ENCODE data around the gene MRGPRX3. TPM values are rescaled to one million over a fixed set of nuclear protein-coding genes. Genes with fewer than 3 reads are reported as not detected.
A peak's percentile ranks its signal among the peaks of the same experiment; 100 is the strongest.
"Not testable (repeated sequence)": the region's sequence is repeated elsewhere in the genome, so short reads cannot be mapped to it uniquely, and the experiment has no call there.

MRGPRX3 gene
- total RNA-seq, 1 experiment from 2014 or later: not detected

- DNase-seq: peak; percentile 16
- no peaks in the 10 kb centered on the region for H3K79me2 ChIP-seq (ENCODE audit: low read length)
- H3K9me3 ChIP-seq (ENCODE audit: low read length): no peaks in the 10 kb centered on the region
- no TSS peak for BruUV-seq (replicated peaks)
- no peak overlapping the region for H3K4me2 ChIP-seq (ENCODE audit: low read length)
- H3K27me3 ChIP-seq (ENCODE audit: low read length): peaks cover 24% of the 10 kb centered on the region
- no peaks in the 10 kb centered on the region for H3K36me3 ChIP-seq (ENCODE audit: low read depth, low read length)
- no peak for ATAC-seq
- TF ChIP-seq CTCF (conservative IDR thresholded peaks at IDR 0.05; ENCODE audit: low read depth, low read length) (no peak), EZH2 (IDR thresholded peaks at IDR 0.05; ENCODE audit: low read length, unreplicated experiment) (no peak), EZH2phosphoT487 (IDR thresholded peaks at IDR 0.05; ENCODE audit: borderline replicate concordance, low read length) (no peak)
- no peak overlapping the region for H2AFZ ChIP-seq (ENCODE audit: low read length)
- H3K9me2 ChIP-seq (replicated peaks; ENCODE audit: low read length): no peaks in the 10 kb centered on the region
- peaks cover 12% of the 10 kb centered on the region for H3K4me1 ChIP-seq (ENCODE audit: insufficient read depth, low read length)
- no peak overlapping the region for H3K4me3 ChIP-seq (ENCODE audit: low read length)
- intact Hi-C loops (cut with micrococcal nuclease): no loop called here
- H4K20me1 ChIP-seq (ENCODE audit: low read length): no peaks in the 10 kb centered on the region
- ChIA-PET POLR2A (ENCODE audit: unreplicated experiment) (no interaction called here), CTCF (no interaction called here)
- no peak overlapping the region for H3K9ac ChIP-seq (ENCODE audit: low read length)
- no peak overlapping the region for H3K27ac ChIP-seq (ENCODE audit: low read length)
- no peaks in the 10 kb centered on the region for H3F3A ChIP-seq (ENCODE audit: low read length, unreplicated experiment)
These were observed 21.4 kb upstream of the MRGPRX3 start for GRCh38 chr11:18111005-18111404.

GRCh38 chr11:18115360-18116127, 16.8 kb upstream of the MRGPRX3 start:
- H3K79me2 ChIP-seq (ENCODE audit: low read length): no peaks in the 10 kb centered on the region
- no peaks in the 10 kb centered on the region for H3K36me3 ChIP-seq (ENCODE audit: low read depth, low read length)
- no peaks in the 10 kb centered on the region for H3K4me1 ChIP-seq (ENCODE audit: insufficient read depth, low read length)
- ChIA-PET POLR2A (ENCODE audit: unreplicated experiment) (interaction anchor here (0.6 kb wide), 2 partner anchors 12 to 17 kb away, joined by 3 read pairs; no protein-coding TSS in a partner anchor), CTCF (interaction anchor here (0.6 to 1.8 kb wide), 3 partner anchors 11 to 158 kb away, joined by 3 to 7 read pairs (median 5); no protein-coding TSS in a partner anchor)
- BruUV-seq (replicated peaks): no TSS peak
- H3K9me2 ChIP-seq (replicated peaks; ENCODE audit: low read length): no peaks in the 10 kb centered on the region
- no peaks in the 10 kb centered on the region for H3F3A ChIP-seq (ENCODE audit: low read length, unreplicated experiment)
- DNase-seq: peak; percentile 75
- peak overlapping the region; percentile 21; the same call in 1 of the 2 replicates for H3K4me2 ChIP-seq (ENCODE audit: low read length)
- peaks cover 28% of the 10 kb centered on the region for H3K27me3 ChIP-seq (ENCODE audit: low read length)
- peak; percentile 97 for ATAC-seq
- no peak overlapping the region for H3K27ac ChIP-seq (ENCODE audit: low read length)
- H2AFZ ChIP-seq (ENCODE audit: low read length): no peak overlapping the region
- H3K9ac ChIP-seq (ENCODE audit: low read length): no peak overlapping the region
- H3K9me3 ChIP-seq (ENCODE audit: low read length): no peaks in the 10 kb centered on the region
- H3K4me3 ChIP-seq (ENCODE audit: low read length): no peak overlapping the region
- no peaks in the 10 kb centered on the region for H4K20me1 ChIP-seq (ENCODE audit: low read length)
- no peak for TF ChIP-seq EZH2 (IDR thresholded peaks at IDR 0.05; ENCODE audit: low read length, unreplicated experiment)
- TF ChIP-seq CTCF (conservative IDR thresholded peaks at IDR 0.05; ENCODE audit: low read depth, low read length): peak; percentile 87
- intact Hi-C loops (cut with micrococcal nuclease): loop anchor here (5.0 kb wide), 1 partner anchor 687 kb away; no protein-coding TSS in a partner anchor

GRCh38 chr11:18121331-18121828, 11.0 kb upstream of the MRGPRX3 start:
- POLR2A ChIA-PET (ENCODE audit: unreplicated experiment); H3K27me3 ChIP-seq (ENCODE audit: low read length); DNase-seq; BruUV-seq (replicated peaks); H2AFZ ChIP-seq (ENCODE audit: low read length); H3K79me2 ChIP-seq (ENCODE audit: low read length); H3K9me3 ChIP-seq (ENCODE audit: low read length); H3K9me2 ChIP-seq (replicated peaks; ENCODE audit: low read length); H3K9ac ChIP-seq (ENCODE audit: low read length); H3K4me2 ChIP-seq (ENCODE audit: low read length); H3F3A ChIP-seq (ENCODE audit: low read length, unreplicated experiment); H4K20me1 ChIP-seq (ENCODE audit: low read length); intact Hi-C loops (cut with micrococcal nuclease); H3K4me3 ChIP-seq (ENCODE audit: low read length); H3K27ac ChIP-seq (ENCODE audit: low read length); H3K36me3 ChIP-seq (ENCODE audit: low read depth, low read length); CTCF ChIA-PET; ATAC-seq; H3K4me1 ChIP-seq (ENCODE audit: insufficient read depth, low read length): not testable (repeated sequence)

- H3K4me2 ChIP-seq (ENCODE audit: low read length); H3K4me1 ChIP-seq (ENCODE audit: insufficient read depth, low read length); H3K9me3 ChIP-seq (ENCODE audit: low read length); H4K20me1 ChIP-seq (ENCODE audit: low read length); POLR2A ChIA-PET (ENCODE audit: unreplicated experiment); DNase-seq; BruUV-seq (replicated peaks); H3K4me3 ChIP-seq (ENCODE audit: low read length); H3K27ac ChIP-seq (ENCODE audit: low read length); CTCF ChIA-PET; ATAC-seq; H2AFZ ChIP-seq (ENCODE audit: low read length); intact Hi-C loops (cut with micrococcal nuclease); H3K9ac ChIP-seq (ENCODE audit: low read length); H3K9me2 ChIP-seq (replicated peaks; ENCODE audit: low read length); H3K36me3 ChIP-seq (ENCODE audit: low read depth, low read length); H3F3A ChIP-seq (ENCODE audit: low read length, unreplicated experiment); H3K79me2 ChIP-seq (ENCODE audit: low read length): not testable (repeated sequence)
- peaks cover 39% of the 10 kb centered on the region for H3K27me3 ChIP-seq (ENCODE audit: low read length)
These were observed 1.3 kb upstream of the MRGPRX3 start for GRCh38 chr11:18131115-18131514.

Measured in PC-3 (cell line).